SK-N-SH (cell line): Measurements from ENCODE around the gene TRIOBP. TPM values are rescaled to one million over a fixed set of nuclear protein-coding genes. Genes with fewer than 3 reads are reported as not detected.

Source experiments
- CTCF ChIA-PET: fragments of 300-600, 350-600 bp; formaldehyde crosslinking; extraction: SDS; loops from one replicate; lab custom pipeline; 2021; lab: Yijun Ruan, JAX
- POLR2A ChIA-PET: fragments of 350-600 bp; sonication (Branson Sonifier 250); formaldehyde crosslinking; extraction: SDS; loops from one replicate; lab custom pipeline; 2020; ENCODE audit warnings: antibody characterized with exemption, inconsistent platforms; lab: Yijun Ruan, JAX
- DNase-seq: peaks from one replicate; pipeline ENCODE4 v3.0.0; 2012
- H2AFZ ChIP-seq: fragments of 200-600 bp; sonication (generic); 2 replicates; pipeline ENCODE4 v1.8.1; 2016; ENCODE audit warnings: antibody characterized with exemption, mild to moderate bottlenecking, low read depth
- H3F3A ChIP-seq: fragments of 200-600 bp; sonication (generic); replicated peaks from 2 replicates; pipeline ENCODE3; 2016; ENCODE audit warnings: antibody characterized with exemption, mild to moderate bottlenecking; ENCODE audit not compliant: insufficient read depth
- H3K27ac ChIP-seq, 2 experiments: fragments of 200-500 bp in 1 of 2; fragments of 200-600 bp in 1 of 2; sonication (Bioruptor generic) in 1 of 2; sonication (generic), shearing (Covaris generic) in 1 of 2; 2 replicates each; pipeline versions ENCODE4 v1.5.1 to v1.6.1; 2014 to 2016; ENCODE audit warnings: low read depth in 2 of 2, inconsistent platforms in 1 of 2, low read length in 1 of 2, mild to moderate bottlenecking in 1 of 2, mixed read lengths in 1 of 2
- H3K27me3 ChIP-seq: fragments of 200-600 bp; sonication (generic), shearing (Covaris generic); 2 replicates; pipeline ENCODE4 v1.6.1; 2016; ENCODE audit warnings: mixed run types; ENCODE audit not compliant: insufficient read depth
- H3K36me3 ChIP-seq, 2 experiments: fragments of 200-500 bp in 1 of 2; fragments of 200-600 bp in 1 of 2; sonication (Bioruptor generic) in 1 of 2; sonication (generic) in 1 of 2; replicated peaks in 1 of 2; 2 replicates each; pipeline versions ENCODE3 to v1.5.1; 2014 to 2016; ENCODE audit warnings: low read length in 1 of 2, mild to moderate bottlenecking in 1 of 2; ENCODE audit not compliant: insufficient read depth in 2 of 2, control insufficient read depth in 1 of 2
- H3K4me1 ChIP-seq, 2 experiments: fragments of 200-500 bp in 1 of 2; fragments of 200-600 bp in 1 of 2; sonication (Bioruptor generic) in 1 of 2; sonication (generic), shearing (Covaris generic) in 1 of 2; 2 replicates each; pipeline versions ENCODE4 v1.5.1 to v1.6.1; 2014 to 2016; ENCODE audit warnings: low read depth in 1 of 2, low read length in 1 of 2, mixed run types in 1 of 2; ENCODE audit not compliant: insufficient read depth in 2 of 2, control insufficient read depth in 1 of 2
- H3K4me2 ChIP-seq: fragments of 200-600 bp; sonication (generic), shearing (Covaris generic); 2 replicates; pipeline ENCODE4 v1.6.1; 2017; ENCODE audit warnings: mixed run types
- H3K4me3 ChIP-seq, 2 experiments: fragments of 200-500 bp in 1 of 2; fragments of 200-600 bp in 1 of 2; sonication (Bioruptor generic) in 1 of 2; sonication (generic), shearing (Covaris generic) in 1 of 2; 2 replicates each; pipeline versions ENCODE4 v1.5.1 to v1.8.1; 2014 to 2016; ENCODE audit warnings: low read depth in 2 of 2, inconsistent platforms in 1 of 2, low read length in 1 of 2, mild to moderate bottlenecking in 1 of 2, mixed read lengths in 1 of 2, moderate library complexity in 1 of 2
- H3K79me2 ChIP-seq: fragments of 200-600 bp; sonication (generic); 2 replicates; pipeline ENCODE4 v1.8.1; 2017; ENCODE audit warnings: mild to moderate bottlenecking; ENCODE audit not compliant: insufficient read depth
- H3K9ac ChIP-seq: fragments of 200-600 bp; sonication (generic); 2 replicates; pipeline ENCODE4 v1.6.1; 2017; ENCODE audit warnings: mixed run types
- H3K9me2 ChIP-seq: fragments of 200-600 bp; sonication (generic); 2 replicates; pipeline ENCODE4 v1.6.1; 2017; ENCODE audit warnings: mixed run types
- H3K9me3 ChIP-seq: fragments of 200-600 bp; sonication (generic); 2 replicates; pipeline ENCODE4 v1.6.1; 2017; ENCODE audit warnings: mixed run types, mild to moderate bottlenecking, moderate library complexity
- H4K20me1 ChIP-seq: fragments of 200-600 bp; sonication (generic); 2 replicates; pipeline ENCODE4 v1.6.1; 2017; ENCODE audit warnings: mild to moderate bottlenecking, mixed run types; ENCODE audit not compliant: insufficient read depth
- CHD2 ChIP-seq: fragments of 150-350 bp; IDR thresholded peaks from 2 replicates; pipeline ENCODE4 v1.6.1; 2018; ENCODE audit warnings: low read length; ENCODE audit not compliant: partially characterized antibody
- CTCF ChIP-seq: fragments of 200-600 bp; sonication (generic); IDR thresholded peaks from 2 replicates; pipeline ENCODE4 v1.6.1; 2017; ENCODE audit warnings: antibody characterized with exemption, mild to moderate bottlenecking, moderate library complexity
- EP300 ChIP-seq, 2 experiments: IDR thresholded peaks; 2 replicates each; pipeline versions ENCODE4 v1.4.0 to v1.6.1; 2012; ENCODE audit warnings: borderline replicate concordance in 1 of 2, low read depth in 1 of 2, low read length in 1 of 2
- FOSL2 ChIP-seq: IDR thresholded peaks from 2 replicates; pipeline ENCODE4 v1.4.0; 2012; ENCODE audit warnings: low read depth, mild to moderate bottlenecking, moderate library complexity, borderline replicate concordance
- GABPA ChIP-seq: IDR thresholded peaks from 2 replicates; pipeline ENCODE4 v1.4.0; 2012; ENCODE audit warnings: low read depth, mild to moderate bottlenecking
- MAX ChIP-seq: IDR thresholded peaks from 2 replicates; pipeline ENCODE4 v1.4.0; 2012; ENCODE audit warnings: low read depth
- MEF2A ChIP-seq: IDR thresholded peaks from 2 replicates; pipeline ENCODE4 v1.4.0; 2012; ENCODE audit warnings: low read depth, borderline replicate concordance
- MXI1 ChIP-seq: IDR thresholded peaks from 2 replicates; pipeline ENCODE4 v1.6.1; 2012; ENCODE audit warnings: mild to moderate bottlenecking, low read depth, low read length, improper control_type of control experiment
- NFIC ChIP-seq: IDR thresholded peaks from 2 replicates; pipeline ENCODE4 v1.4.0; 2012; ENCODE audit warnings: borderline replicate concordance
- PBX3 ChIP-seq: IDR thresholded peaks from 2 replicates; pipeline ENCODE4; 2012
- REST ChIP-seq: IDR thresholded peaks from 2 replicates; pipeline ENCODE4 v1.6.1; 2012; ENCODE audit warnings: mild to moderate bottlenecking, low read depth, low read length, moderate library complexity
- RXRA ChIP-seq: IDR thresholded peaks from 2 replicates; pipeline ENCODE4 v1.4.0; 2012; ENCODE audit warnings: low read depth, mild to moderate bottlenecking, borderline replicate concordance
- TEAD4 ChIP-seq: IDR thresholded peaks from 2 replicates; pipeline ENCODE4 v1.4.0; 2012; ENCODE audit warnings: mild to moderate bottlenecking, borderline replicate concordance; ENCODE audit not compliant: insufficient read depth
- USF1 ChIP-seq: IDR thresholded peaks from 2 replicates; pipeline ENCODE4 v1.4.0; 2012; ENCODE audit warnings: low read depth, borderline replicate concordance
- USF2 ChIP-seq: fragments of 150-350 bp; IDR thresholded peaks from 2 replicates; pipeline ENCODE4 v1.6.1; 2017; ENCODE audit warnings: antibody characterized with exemption, low read length, low read depth, borderline replicate concordance
- WGBS: methylation state at CpG from one replicate; pipeline ENCODE4 v1.1.6; 2017; ENCODE audit warnings: low lambda C conversion rate; 5-methylcytosine and 5-hydroxymethylcytosine counted together
- polyA plus RNA-seq, 3 experiments: library from polyadenylated mRNA; depleted of rRNA; stranded (reverse); fragments of >200 nt; gene quantifications; 2 replicates each; pipeline ENCODE4 v1.2.3, GENCODE V29; 2012

Gene TRIOBP
- polyA plus RNA-seq, 1 of the 3 experiments (the other 2 are of a cell fraction): 43.6 TPM

- Histone ChIP-seq H2AFZ (no peak overlapping the region), H3K4me3 (no peak overlapping the region), H3K9me3 (no peaks in the 10 kb centered on the region), H3K27ac (no peak overlapping the region), H3K9me2 (no peaks in the 10 kb centered on the region), H3F3A (peaks cover 10% of the 10 kb centered on the region), H3K4me2 (no peak overlapping the region), H3K9ac (no peak overlapping the region), H3K79me2 (peaks cover 9% of the 10 kb centered on the region; the same call in 1 of the 2 replicates), H3K36me3 (peaks cover 19 to 59% of the 10 kb centered on the region in 2 experiments), H4K20me1 (0 out of 2 replicates have a peak, but pooled peaks cover 4% of the 10 kb centered on the region), H3K27me3 (no peaks in the 10 kb centered on the region), H3K4me1 (no peaks in the 10 kb centered on the region)
- WGBS: 90% methylated on average over 3 of the region's 3 CpGs
- ChIA-PET POLR2A (no interaction called here), CTCF (no interaction called here)
- TF ChIP-seq NFIC (no peak), REST (no peak), MXI1 (no peak), MEF2A (no peak), USF1 (no peak), MAX (no peak), GABPA (no peak), USF2 (no peak), PBX3 (no peak)
- DNase-seq: no peak
These were observed 63.3 kb downstream of the TRIOBP start for GRCh38 chr22:37760152-37760551.

- Histone ChIP-seq H3K4me2 (no peak overlapping the region), H3K9me3 (no peaks in the 10 kb centered on the region), H3K4me1 (no peaks in the 10 kb centered on the region), H3K27me3 (no peaks in the 10 kb centered on the region), H3K9me2 (no peaks in the 10 kb centered on the region), H3K36me3 (peaks cover 12 to 45% of the 10 kb centered on the region in 2 experiments), H3F3A (peaks cover 7% of the 10 kb centered on the region), H3K79me2 (no peaks in the 10 kb centered on the region), H3K27ac (no peak overlapping the region), H3K9ac (no peak overlapping the region), H3K4me3 (no peak overlapping the region), H4K20me1 (0 out of 2 replicates have a peak, but pooled peaks cover 4% of the 10 kb centered on the region), H2AFZ (no peak overlapping the region)
- CTCF ChIA-PET: interaction anchor here (1.0 to 2.1 kb wide), 3 partner anchors 9 to 138 kb away, joined by 3 to 5 read pairs (median 3); no protein-coding TSS in a partner anchor
- WGBS: 79% methylated on average over 9 of the region's 10 CpGs
- POLR2A ChIA-PET: interaction anchor here (1.3 kb wide), 1 partner anchor 10 kb away, joined by 4 read pairs; no protein-coding TSS in a partner anchor
- DNase-seq: no peak
- no peak for TF ChIP-seq USF2
- TF ChIP-seq CTCF: no peak
- TF ChIP-seq CHD2: no peak
- TF ChIP-seq TEAD4: no peak
- no peak for TF ChIP-seq EP300 (IDR thresholded peaks at IDR 0.05; ENCODE audit: borderline replicate concordance in 1 of 2, low read depth in 1 of 2, low read length in 1 of 2)
- TF ChIP-seq FOSL2: no peak
- TF ChIP-seq GABPA: no peak
- no peak for TF ChIP-seq USF1
- TF ChIP-seq RXRA: no peak
These were observed 65.6 kb downstream of the TRIOBP start for GRCh38 chr22:37762389-37762836.
